ENCODE data around the gene P2RX2.

Gene P2RX2

DNA sequence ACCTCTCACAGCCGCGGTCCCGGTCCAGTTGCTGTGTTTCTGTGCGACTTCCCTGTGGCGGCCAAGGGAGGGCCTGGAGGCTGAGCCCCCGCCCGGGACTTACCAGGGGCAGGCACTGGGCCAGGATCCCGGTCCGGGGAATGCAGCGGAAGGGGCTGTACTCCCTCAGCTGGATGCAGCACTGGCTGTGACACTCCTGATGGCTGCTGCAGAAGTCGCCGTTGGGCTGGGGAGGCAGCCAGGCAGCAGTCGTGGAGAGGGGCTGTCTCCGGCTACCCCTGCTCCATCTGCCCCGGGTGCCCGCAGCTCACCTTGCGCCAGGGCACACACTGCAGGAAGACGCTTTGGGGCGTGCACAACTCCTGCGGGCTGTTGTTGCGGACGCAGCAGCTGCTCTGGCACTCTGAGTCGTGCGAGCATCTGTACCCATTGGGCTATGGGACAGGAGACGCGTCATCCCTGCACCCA, 14.4 kb upstream of the P2RX2 start:
- DNase-seq: no peak

- DNase-seq: no peak
Observed at GRCh38 chr12:132604668-132605441, 13.7 kb upstream of the P2RX2 start.

DNA sequence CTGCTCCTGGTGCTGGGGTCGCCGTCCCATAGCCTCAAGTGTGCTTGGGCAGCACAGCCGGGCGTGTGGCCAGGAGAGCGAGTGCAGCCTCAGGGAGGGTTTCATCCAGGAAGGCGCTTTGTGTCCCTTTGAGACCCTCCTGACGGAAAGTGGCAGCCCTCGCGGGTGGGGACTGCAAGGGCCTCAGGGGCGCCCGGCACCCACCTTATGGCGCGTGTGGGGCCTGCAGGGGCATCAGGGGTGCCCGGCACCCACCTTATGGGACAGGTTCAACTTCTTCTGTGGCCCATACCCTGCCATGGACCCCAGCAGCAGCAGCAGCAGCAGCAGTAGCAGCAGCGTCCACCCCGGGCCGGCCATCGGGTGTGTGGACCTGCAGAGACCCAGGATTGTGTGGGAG, 12.7 kb upstream of the P2RX2 start:
- DNase-seq: no peak

DNA sequence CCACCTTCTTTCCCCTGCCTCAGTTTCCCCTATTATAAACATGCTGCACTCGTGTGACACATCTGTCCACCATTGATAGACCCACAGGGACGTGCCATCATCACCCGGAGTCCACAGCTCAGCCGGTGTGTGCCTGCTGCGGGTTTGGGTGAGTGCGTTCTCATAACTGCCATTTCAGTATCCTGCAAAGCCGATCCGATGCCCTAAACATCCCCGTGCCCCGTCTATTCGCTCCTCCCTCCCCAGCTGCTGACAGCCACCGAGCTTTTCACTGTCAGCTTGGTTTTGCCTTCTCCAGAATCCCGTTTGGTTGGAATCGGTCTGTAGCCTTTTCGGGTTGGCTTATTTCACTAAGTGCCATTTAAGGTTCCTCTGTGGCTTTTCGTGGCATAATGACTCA, 12.1 kb upstream of the P2RX2 start:
- no peak for DNase-seq

GRCh38 chr12:132606927-132607326, 11.6 kb upstream of the P2RX2 start:
- no peak for DNase-seq

DNA sequence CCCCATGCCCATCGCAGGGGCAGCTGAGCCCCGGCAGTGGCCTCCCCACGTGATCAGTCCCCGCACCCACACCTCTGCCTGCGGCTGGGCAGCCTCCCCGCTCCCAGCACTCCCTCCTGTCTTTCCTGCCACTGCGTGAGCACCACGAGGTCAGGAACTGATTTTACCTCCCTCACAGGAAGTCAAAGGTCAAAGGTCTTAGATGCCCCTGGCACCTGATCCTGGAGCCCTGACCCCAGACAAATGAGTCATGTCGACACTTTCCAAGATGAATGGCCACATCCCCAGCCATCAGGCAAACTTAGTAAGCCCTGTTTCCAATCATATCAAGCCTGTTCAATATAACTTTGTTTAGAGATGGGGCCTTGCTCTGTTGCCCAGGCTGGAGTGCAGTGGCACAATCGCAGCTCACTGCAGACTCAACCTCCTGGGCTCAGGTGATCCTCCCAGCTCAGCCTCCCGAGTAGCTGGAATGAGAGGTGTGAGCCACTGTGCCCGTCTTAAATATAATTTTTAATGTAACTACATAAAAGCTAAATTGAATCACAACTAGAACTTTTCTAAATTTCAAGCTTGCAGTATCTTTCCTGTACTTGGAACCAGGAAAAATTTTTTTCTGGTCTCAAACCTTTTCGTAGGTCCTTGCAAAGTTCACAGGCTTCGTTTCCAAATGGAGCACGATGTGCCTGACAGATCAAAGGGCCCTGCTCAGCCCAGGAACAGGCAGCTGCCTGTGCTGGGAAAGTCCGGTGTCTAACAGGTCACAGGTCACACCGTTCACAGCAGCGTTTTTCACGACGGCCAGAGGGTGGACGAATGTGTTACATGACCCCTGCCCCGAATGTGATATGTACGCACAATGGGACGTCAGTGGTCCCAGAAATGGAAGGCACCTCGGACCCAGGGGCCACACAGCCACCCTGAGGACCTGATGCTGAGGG, 10.1 kb upstream of the P2RX2 start:
- no peak for DNase-seq

DNA sequence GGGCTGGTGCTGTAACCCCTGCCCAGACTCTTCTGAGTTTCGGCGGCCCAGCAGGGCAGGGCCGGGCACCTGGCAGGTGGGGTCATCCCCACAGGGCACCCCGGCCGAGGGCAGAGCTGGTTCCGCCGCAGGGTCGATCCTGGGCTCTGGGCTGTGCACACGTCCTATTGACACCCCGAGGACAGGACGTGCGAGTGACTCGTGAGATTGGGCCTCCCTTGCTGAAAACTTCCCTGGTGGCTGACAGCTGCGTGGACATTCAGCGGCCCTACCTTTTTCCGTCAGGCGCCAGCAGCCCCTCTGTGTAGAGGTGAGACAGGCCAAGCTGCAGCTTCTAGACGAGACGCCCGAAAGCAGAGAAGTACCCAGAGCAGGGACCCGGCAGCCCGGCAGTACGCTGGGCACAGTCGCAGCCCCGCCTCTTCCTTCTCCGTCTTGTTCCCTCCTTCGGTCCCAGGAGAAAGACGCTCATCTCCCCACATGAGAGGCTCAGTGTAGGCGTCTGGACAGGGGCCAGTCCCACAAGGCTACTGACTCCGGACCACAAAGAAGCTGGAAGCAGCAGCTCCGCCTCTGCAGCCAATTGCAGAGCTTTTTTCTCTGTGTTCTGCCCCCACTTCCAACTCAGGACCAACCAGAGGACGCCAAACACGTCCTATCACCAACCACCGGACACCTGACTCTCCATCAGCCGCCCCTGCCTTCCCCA, 8.4 kb upstream of the P2RX2 start, which contains the start of gene LRCOL1:
Gene LRCOL1 (minus strand): TSS at position 532 of the 709 bp plus-strand sequence. CDS start 4,331 bp downstream, outside the sequence.
- no peak for DNase-seq

DNA sequence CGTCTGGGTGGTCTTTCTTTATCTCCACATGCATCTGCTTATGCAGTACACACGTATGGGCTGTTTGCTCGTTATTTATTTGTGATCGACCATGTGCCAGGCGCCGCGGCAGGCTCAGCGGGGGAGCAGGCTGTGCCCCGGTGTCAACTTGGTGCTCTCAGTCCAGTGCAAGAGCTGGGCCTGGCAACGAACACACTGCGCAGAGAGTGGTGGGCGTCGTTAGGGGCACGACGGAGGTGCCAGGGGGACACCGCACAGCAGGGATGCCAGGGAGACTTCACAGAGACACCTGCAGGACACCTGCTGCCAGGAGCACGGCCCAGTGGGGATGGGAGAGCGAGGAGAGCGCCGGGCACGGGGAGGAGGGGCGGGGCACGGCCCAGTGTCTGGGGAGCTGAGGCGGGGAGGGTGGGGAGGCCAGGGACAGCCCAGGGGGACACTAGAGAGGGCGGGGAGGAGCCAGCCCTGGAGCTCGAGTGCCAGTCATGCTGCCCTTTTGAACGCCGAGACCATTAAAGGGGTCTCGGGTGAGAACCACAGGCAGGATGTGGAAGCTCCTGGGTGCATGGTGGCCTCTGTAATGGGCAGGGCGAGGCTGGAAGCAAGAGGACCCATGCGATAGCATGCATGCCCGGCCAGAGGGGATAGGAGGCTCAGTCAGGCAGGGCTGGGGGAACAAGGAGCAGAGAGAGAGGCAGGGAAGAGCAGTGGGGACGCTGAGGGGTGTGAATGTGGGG, 7.5 kb upstream of the P2RX2 start:
- no peak for DNase-seq

- DNase-seq: no peak
Observed at GRCh38 chr12:132611620-132612019, 7.0 kb upstream of the P2RX2 start.

GRCh38 chr12:132614029-132614428, 4.5 kb upstream of the P2RX2 start:
- no peak for DNase-seq

GRCh38 chr12:132614861-132615578, 3.6 kb upstream of the P2RX2 start:
- peak; percentile 87 for DNase-seq

GRCh38 chr12:132615579-132616038, 3.0 kb upstream of the P2RX2 start:
- DNase-seq: no peak

- no peak for DNase-seq
Observed at GRCh38 chr12:132617135-132617701, 1.4 kb upstream of the P2RX2 start.

DNA sequence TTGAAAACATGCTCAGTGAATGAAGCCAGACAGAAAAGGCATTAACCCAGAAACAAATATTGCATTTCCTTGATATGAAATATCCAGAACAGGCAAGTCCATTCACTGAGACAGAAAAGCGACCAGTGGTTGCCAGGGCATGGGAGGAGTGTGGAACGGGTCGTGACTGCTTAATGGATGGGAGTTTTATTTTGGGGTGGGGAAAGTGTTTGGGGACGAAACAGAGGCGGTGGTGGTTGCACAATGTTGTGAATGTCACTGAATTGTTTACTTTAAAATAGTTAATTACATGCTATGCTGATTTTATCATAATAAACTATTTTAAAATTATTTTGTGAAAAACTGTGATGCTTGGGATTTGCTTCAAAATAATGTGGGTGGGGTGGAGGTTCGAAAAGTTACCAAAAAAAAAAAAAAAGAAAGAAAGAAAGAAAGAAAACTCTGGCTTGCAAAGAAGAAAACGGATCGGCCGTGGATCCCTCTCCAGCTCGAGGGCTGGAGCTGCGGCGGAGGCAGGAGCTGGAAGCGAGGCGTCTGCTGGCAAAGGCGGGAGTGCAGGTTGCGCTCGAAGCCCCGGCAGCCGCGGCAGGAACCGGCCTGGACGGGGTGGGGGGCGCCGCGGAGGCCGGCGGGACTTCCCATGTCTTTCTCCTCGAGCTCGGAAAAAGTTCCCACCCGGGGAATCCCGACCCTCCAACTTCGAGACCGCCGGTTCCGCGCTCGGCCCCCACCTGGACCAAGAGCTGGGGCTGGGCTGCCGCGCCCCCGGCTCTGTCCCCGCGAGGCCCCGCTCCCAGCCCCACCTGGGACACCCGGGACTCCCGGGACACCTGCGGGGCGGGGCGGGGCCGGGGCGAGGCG, 524 bp upstream of the P2RX2 start:
- DNase-seq: no peak

DNA sequence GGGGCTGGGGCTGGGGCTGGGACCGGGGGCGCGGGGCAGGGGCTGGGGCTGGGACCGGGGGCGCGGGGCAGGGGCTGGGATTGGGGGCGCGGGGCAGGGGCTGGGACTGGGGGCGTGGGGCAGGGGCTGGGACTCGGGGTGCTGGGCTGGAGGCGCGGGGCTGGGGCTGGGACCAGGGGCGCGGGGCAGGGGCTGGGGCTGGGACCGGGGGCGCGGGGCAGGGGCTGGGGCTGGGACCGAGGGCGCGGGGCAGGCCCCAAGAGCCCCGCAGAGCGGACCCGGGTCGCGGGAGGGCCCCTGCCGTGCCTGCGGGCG, 452 bp downstream of the P2RX2 start:
- no peak for DNase-seq

- DNase-seq: no peak
Observed at GRCh38 chr12:132619386-132620112, 973 bp downstream of the P2RX2 start.

DNA sequence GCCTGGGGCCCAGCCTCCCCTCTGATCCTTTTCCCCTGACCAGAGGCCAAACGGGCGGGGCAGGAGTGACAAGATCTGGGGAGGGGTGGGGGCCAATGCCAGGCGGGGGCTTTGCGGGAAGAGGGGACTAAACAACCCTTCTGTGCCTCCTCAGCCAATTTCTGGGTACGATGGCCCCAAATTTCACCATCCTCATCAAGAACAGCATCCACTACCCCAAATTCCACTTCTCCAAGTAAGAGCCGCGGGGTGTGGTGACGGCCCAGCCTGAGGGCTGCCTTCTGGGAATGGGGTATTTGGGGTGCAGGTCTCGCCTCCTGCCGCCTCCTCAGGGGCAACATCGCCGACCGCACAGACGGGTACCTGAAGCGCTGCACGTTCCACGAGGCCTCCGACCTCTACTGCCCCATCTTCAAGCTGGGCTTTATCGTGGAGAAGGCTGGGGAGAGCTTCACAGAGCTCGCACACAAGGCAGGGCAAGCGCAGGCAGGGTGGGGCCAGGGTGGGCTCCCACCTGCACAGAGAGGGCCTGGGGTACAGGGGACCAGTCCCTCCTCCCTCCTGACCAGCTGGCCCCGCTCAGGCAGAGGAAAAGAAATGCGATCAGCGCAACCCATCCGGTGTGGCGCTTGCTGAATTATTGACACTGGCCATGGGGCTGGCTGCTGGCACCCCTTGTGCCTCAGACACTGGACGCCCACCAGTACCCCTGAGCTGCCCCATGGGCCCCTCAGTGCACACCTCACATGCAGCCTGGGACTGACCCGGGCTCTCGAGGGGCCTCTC, 1.7 kb downstream of the P2RX2 start:
- no peak for DNase-seq

GRCh38 chr12:132620899-132621656, 2.5 kb downstream of the P2RX2 start:
- DNase-seq: no peak

Data from activated CD4-positive, alpha-beta T cell treated with anti-CD3 and anti-CD28 coated beads for 48 hours (primary cell).